Raji (cell line): Measurements from ENCODE around the gene RECK.

Source experiments
- POLR2A ChIP-seq: IDR thresholded peaks from 2 replicates; pipeline ENCODE4 v1.6.1; 2011; ENCODE audit warnings: low read depth, low read length, control low read depth; ENCODE audit not compliant: insufficient read depth

The RECK gene

GRCh38 chr9:36041506-36041905 lies 4.8 kb downstream of the RECK start:
- no peak for TF ChIP-seq POLR2A

GRCh38 chr9:36045610-36046009 lies 8.9 kb downstream of the RECK start:
- TF ChIP-seq POLR2A: no peak

- TF ChIP-seq POLR2A: no peak
Observed at GRCh38 chr9:36046923-36047322, 10.2 kb downstream of the RECK start.

- no peak for TF ChIP-seq POLR2A
Observed at GRCh38 chr9:36049408-36049807, 12.7 kb downstream of the RECK start.

- no peak for TF ChIP-seq POLR2A
Observed at GRCh38 chr9:36050476-36050875, 13.8 kb downstream of the RECK start.

GRCh38 chr9:36051317-36051716 lies 14.6 kb downstream of the RECK start:
- no peak for TF ChIP-seq POLR2A

GRCh38 chr9:36053971-36054370 lies 17.3 kb downstream of the RECK start:
- TF ChIP-seq POLR2A: no peak

- no peak for TF ChIP-seq POLR2A
Observed at GRCh38 chr9:36056896-36057295, 20.2 kb downstream of the RECK start.

GRCh38 chr9:36063804-36064447 lies 27.2 kb downstream of the RECK start:
- TF ChIP-seq POLR2A: no peak

GRCh38 chr9:36064448-36065037 lies 27.8 kb downstream of the RECK start:
- TF ChIP-seq POLR2A: no peak

- TF ChIP-seq POLR2A: no peak
Observed at GRCh38 chr9:36074055-36074454, 37.3 kb downstream of the RECK start.

GRCh38 chr9:36074870-36075532 lies 38.3 kb downstream of the RECK start:
- no peak for TF ChIP-seq POLR2A

- TF ChIP-seq POLR2A: no peak
Observed at GRCh38 chr9:36078051-36078450, 41.3 kb downstream of the RECK start.

GRCh38 chr9:36080519-36080918 lies 43.8 kb downstream of the RECK start:
- TF ChIP-seq POLR2A: no peak

GRCh38 chr9:36082931-36083330 lies 46.2 kb downstream of the RECK start:
- no peak for TF ChIP-seq POLR2A

- TF ChIP-seq POLR2A: no peak
Observed at GRCh38 chr9:36086442-36086841, 49.7 kb downstream of the RECK start.
